SK-MEL-5 (cell line): ENCODE results near the gene COL5A1. TPM values are rescaled to one million over a fixed set of nuclear protein-coding genes. Genes with fewer than 3 reads are reported as not detected.

Source experiments
- DNase-seq: peaks from one replicate; pipeline ENCODE4 v3.0.0-alpha.2; 2016; ENCODE audit warnings: low read depth, low spot score
- in situ Hi-C: cut with HindIII; loops from 2 replicates; pipeline ENCODE4 v1.10.0; 2016; ENCODE audit warnings: low sequenced_read_pairs, high pct_unique_total_duplicates, low pct_unique_long_range_greater_than_20kb
- total RNA-seq: library from RNA; depleted of rRNA; stranded (reverse); fragments of >200 nt; shearing (Covaris generic); gene quantifications from 2 replicates; pipeline ENCODE4 v1.2.3, GENCODE V29; 2014

Gene COL5A1
- total RNA-seq, 1 experiment from 2014 or later, result not detected

GRCh38 chr9:134814598-134815215 is 173.1 kb downstream of the COL5A1 start:
- no peak for DNase-seq
- in situ Hi-C loops, result no loop called here

- no peak for DNase-seq
- in situ Hi-C loops, result no loop called here
Observed at GRCh38 chr9:134815435-134816214, 174.0 kb downstream of the COL5A1 start.

GRCh38 chr9:134816264-134816663 is 174.7 kb downstream of the COL5A1 start:
- no peak for DNase-seq
- in situ Hi-C loops, result no loop called here

- DNase-seq, result peak; percentile 40
- in situ Hi-C loops, result no loop called here
Observed at GRCh38 chr9:134818000-134818568, 176.5 kb downstream of the COL5A1 start.

- in situ Hi-C loops, result no loop called here
- DNase-seq, result no peak
Observed at GRCh38 chr9:134818591-134818990, 177.0 kb downstream of the COL5A1 start.

- DNase-seq, result no peak
- in situ Hi-C loops, result no loop called here
Observed at GRCh38 chr9:134820901-134821300, 179.3 kb downstream of the COL5A1 start.

- DNase-seq, result no peak
- in situ Hi-C loops, result no loop called here
Observed at GRCh38 chr9:134822541-134822940, 180.9 kb downstream of the COL5A1 start.

- in situ Hi-C loops, result no loop called here
- DNase-seq, result no peak
Observed at GRCh38 chr9:134823623-134824022, 182.0 kb downstream of the COL5A1 start.

GRCh38 chr9:134824583-134824982 is 183.0 kb downstream of the COL5A1 start:
- in situ Hi-C loops, result no loop called here
- no peak for DNase-seq

GRCh38 chr9:134825025-134825424 is 183.4 kb downstream of the COL5A1 start:
- in situ Hi-C loops, result no loop called here

GRCh38 chr9:134826336-134827285 is 185.0 kb downstream of the COL5A1 start:
- in situ Hi-C loops, result no loop called here
- no peak for DNase-seq

More at GRCh38 chr9:134825025-134825424, 183.4 kb downstream of the COL5A1 start:
- DNase-seq, result no peak

GRCh38 chr9:134827559-134827958 is 186.0 kb downstream of the COL5A1 start:
- no peak for DNase-seq
- in situ Hi-C loops, result no loop called here

- in situ Hi-C loops, result no loop called here
- no peak for DNase-seq
Observed at GRCh38 chr9:134827993-134828392, 186.4 kb downstream of the COL5A1 start.

- in situ Hi-C loops, result no loop called here
- DNase-seq, result no peak
Observed at GRCh38 chr9:134828892-134829291, 187.3 kb downstream of the COL5A1 start.

GRCh38 chr9:134829356-134829937 is 187.8 kb downstream of the COL5A1 start:
- in situ Hi-C loops, result no loop called here
- no peak for DNase-seq

GRCh38 chr9:134830126-134830525 is 188.5 kb downstream of the COL5A1 start:
- in situ Hi-C loops, result no loop called here

GRCh38 chr9:134830926-134831720 is 189.5 kb downstream of the COL5A1 start:
- DNase-seq, result no peak

More at GRCh38 chr9:134830126-134830525, 188.5 kb downstream of the COL5A1 start:
- no peak for DNase-seq

More at GRCh38 chr9:134830926-134831720, 189.5 kb downstream of the COL5A1 start:
- in situ Hi-C loops, result no loop called here
